Activated T-helper 1 cell treated with Interleukin-2 at 50 U/mL for 16 hours (primary cell): ENCODE results near the gene DAB1.

Experiments
- DNase-seq: peaks from one replicate; pipeline ENCODE4 v3.0.0-alpha.2; 2020; ENCODE audit warnings: low read depth

The DAB1 gene

GRCh38 chr1:57162607-57163261 is 261.1 kb downstream of the DAB1 start:
- no peak for DNase-seq

- no peak for DNase-seq
Observed at GRCh38 chr1:57160594-57160993, 263.3 kb downstream of the DAB1 start.

- no peak for DNase-seq
Observed at GRCh38 chr1:57158604-57158998, 265.3 kb downstream of the DAB1 start.

GRCh38 chr1:57157818-57158603 is 265.8 kb downstream of the DAB1 start:
- DNase-seq: no peak

- no peak for DNase-seq
Observed at GRCh38 chr1:57156907-57157306, 267.0 kb downstream of the DAB1 start.

- no peak for DNase-seq
Observed at GRCh38 chr1:57146100-57146499, 277.8 kb downstream of the DAB1 start.

- DNase-seq: no peak
Observed at GRCh38 chr1:57142999-57143398, 280.9 kb downstream of the DAB1 start.

GRCh38 chr1:57142169-57142568 is 281.7 kb downstream of the DAB1 start:
- DNase-seq: no peak

GRCh38 chr1:57138432-57139078 is 285.3 kb downstream of the DAB1 start:
- DNase-seq: no peak

- DNase-seq: no peak
Observed at GRCh38 chr1:57137980-57138379, 285.9 kb downstream of the DAB1 start.

- no peak for DNase-seq
Observed at GRCh38 chr1:57134803-57135202, 289.1 kb downstream of the DAB1 start.

- DNase-seq: no peak
Observed at GRCh38 chr1:57133686-57134085, 290.2 kb downstream of the DAB1 start.

GRCh38 chr1:57132993-57133622 is 290.8 kb downstream of the DAB1 start:
- no peak for DNase-seq

GRCh38 chr1:57131701-57132394 is 292.0 kb downstream of the DAB1 start:
- DNase-seq: no peak

- no peak for DNase-seq
Observed at GRCh38 chr1:57131257-57131656, 292.6 kb downstream of the DAB1 start.

GRCh38 chr1:57129865-57130264 is 294.0 kb downstream of the DAB1 start:
- DNase-seq: no peak

GRCh38 chr1:57127976-57128375 is 295.9 kb downstream of the DAB1 start:
- no peak for DNase-seq

GRCh38 chr1:57124768-57125446 is 299.0 kb downstream of the DAB1 start:
- DNase-seq: no peak

- no peak for DNase-seq
Observed at GRCh38 chr1:57124170-57124569, 299.7 kb downstream of the DAB1 start.

- no peak for DNase-seq
Observed at GRCh38 chr1:57122031-57122430, 301.8 kb downstream of the DAB1 start.

GRCh38 chr1:57118948-57119603 is 304.8 kb downstream of the DAB1 start:
- no peak for DNase-seq
